ENCODE data around the gene MGLL.

Gene MGLL

GRCh38 chr3:127822041-127822681 is at the start of gene MGLL:
Gene MGLL (minus strand): TSS chr3:127822515. CDS start chr3:127822318, 197 bp downstream.
- no peak for DNase-seq (ENCODE audit: low read depth in 2 of 2)

GRCh38 chr3:127870156-127870555 is 47.8 kb upstream of the MGLL start:
- DNase-seq (ENCODE audit: low read depth in 2 of 2), result no peak

GRCh38 chr3:127867986-127868385 is 45.7 kb upstream of the MGLL start:
- no peak for DNase-seq (ENCODE audit: low read depth in 2 of 2)

- DNase-seq (ENCODE audit: low read depth in 2 of 2), result no peak
These were observed 45.1 kb upstream of the MGLL start for GRCh38 chr3:127867412-127867811.

- no peak for DNase-seq (ENCODE audit: low read depth in 2 of 2)
These were observed 43.6 kb upstream of the MGLL start for GRCh38 chr3:127865941-127866340.

GRCh38 chr3:127860211-127860696 is 37.9 kb upstream of the MGLL start:
- DNase-seq (ENCODE audit: low read depth in 2 of 2), result no peak

- no peak for DNase-seq (ENCODE audit: low read depth in 2 of 2)
These were observed 37.4 kb upstream of the MGLL start for GRCh38 chr3:127859730-127860129.

GRCh38 chr3:127858937-127859336 is 36.6 kb upstream of the MGLL start:
- no peak for DNase-seq (ENCODE audit: low read depth in 2 of 2)

- no peak for DNase-seq (ENCODE audit: low read depth in 2 of 2)
These were observed 36.2 kb upstream of the MGLL start for GRCh38 chr3:127858521-127858920.

- DNase-seq (ENCODE audit: low read depth in 2 of 2), result no peak
These were observed 35.0 kb upstream of the MGLL start for GRCh38 chr3:127857333-127857732.

- DNase-seq (ENCODE audit: low read depth in 2 of 2), result no peak
These were observed 34.5 kb upstream of the MGLL start for GRCh38 chr3:127856801-127857200.

- DNase-seq (ENCODE audit: low read depth in 2 of 2), result no peak
These were observed 32.9 kb upstream of the MGLL start for GRCh38 chr3:127855246-127855645.

- no peak for DNase-seq (ENCODE audit: low read depth in 2 of 2)
These were observed 31.4 kb upstream of the MGLL start for GRCh38 chr3:127853681-127854080.

GRCh38 chr3:127851899-127852298 is 29.6 kb upstream of the MGLL start:
- no peak for DNase-seq (ENCODE audit: low read depth in 2 of 2)

- DNase-seq (ENCODE audit: low read depth in 2 of 2), result no peak
These were observed 27.1 kb upstream of the MGLL start for GRCh38 chr3:127849368-127849767.

- no peak for DNase-seq (ENCODE audit: low read depth in 2 of 2)
These were observed 26.1 kb upstream of the MGLL start for GRCh38 chr3:127848131-127849129.

- no peak for DNase-seq (ENCODE audit: low read depth in 2 of 2)
These were observed 25.0 kb upstream of the MGLL start for GRCh38 chr3:127847236-127847720.

GRCh38 chr3:127846576-127846975 is 24.3 kb upstream of the MGLL start:
- no peak for DNase-seq (ENCODE audit: low read depth in 2 of 2)

GRCh38 chr3:127844326-127844942 is 22.1 kb upstream of the MGLL start:
- DNase-seq (ENCODE audit: low read depth in 2 of 2), result no peak

GRCh38 chr3:127840671-127841070 is 18.4 kb upstream of the MGLL start:
- no peak for DNase-seq (ENCODE audit: low read depth in 2 of 2)

- DNase-seq (ENCODE audit: low read depth in 2 of 2), result no peak
These were observed 16.8 kb upstream of the MGLL start for GRCh38 chr3:127839099-127839498.

Measured in stimulated activated CD4-positive, alpha-beta T cell treated with anti-CD3 and anti-CD28 coated beads, Interleukin-15, amount 100 ng/mL, for 48 hours (primary cell).